Iris pigment epithelial cell (primary cell): ENCODE measurements around the gene AKR1C1.
"Not testable (repeated sequence)": the region's sequence is repeated elsewhere in the genome, so short reads cannot be mapped to it uniquely, and the experiment has no call there.

Experiments used
- DNase-seq: peaks from one replicate; pipeline ENCODE4 v3.0.0-alpha.2; 2011; ENCODE audit warnings: low read depth

AKR1C1 gene

GRCh38 chr10:4984223-4984622 lies 21.0 kb downstream of the AKR1C1 start:
- no peak for DNase-seq

DNA sequence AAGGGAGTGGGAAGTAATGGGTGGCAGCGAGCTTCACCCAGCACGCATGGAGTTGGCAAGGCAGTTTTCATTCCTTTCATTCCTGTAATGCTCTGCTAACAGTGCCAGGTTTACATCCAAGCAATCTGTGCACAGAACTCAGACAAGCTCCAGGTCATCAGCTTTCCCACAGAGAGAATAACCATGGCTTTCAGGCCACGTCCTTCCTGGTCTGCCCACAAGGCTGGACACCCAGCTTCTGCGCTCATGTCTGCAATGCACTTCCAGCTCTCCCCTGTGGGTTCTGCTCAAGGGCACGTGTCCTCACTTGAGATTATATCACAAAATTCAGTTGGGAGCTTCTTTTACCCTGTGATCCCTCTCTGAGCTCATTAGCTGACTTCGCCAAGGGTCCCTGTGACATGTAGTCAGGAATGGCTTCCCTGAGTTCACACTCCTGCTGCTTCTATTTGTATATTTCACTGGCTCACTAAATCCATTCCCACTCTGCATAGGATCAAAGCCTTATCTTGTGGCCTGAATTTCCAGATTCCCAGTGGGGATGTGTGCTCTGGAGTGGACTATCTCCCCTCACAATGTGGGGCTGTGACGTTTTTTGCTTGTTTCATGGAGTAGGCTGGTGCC lies 21.9 kb downstream of the AKR1C1 start:
- DNase-seq: peak; percentile 63

- DNase-seq: not testable (repeated sequence)
Observed at GRCh38 chr10:4988000-4988641, 24.9 kb downstream of the AKR1C1 start.

- DNase-seq: no peak
Observed at GRCh38 chr10:4990217-4990616, 27.0 kb downstream of the AKR1C1 start.

DNA sequence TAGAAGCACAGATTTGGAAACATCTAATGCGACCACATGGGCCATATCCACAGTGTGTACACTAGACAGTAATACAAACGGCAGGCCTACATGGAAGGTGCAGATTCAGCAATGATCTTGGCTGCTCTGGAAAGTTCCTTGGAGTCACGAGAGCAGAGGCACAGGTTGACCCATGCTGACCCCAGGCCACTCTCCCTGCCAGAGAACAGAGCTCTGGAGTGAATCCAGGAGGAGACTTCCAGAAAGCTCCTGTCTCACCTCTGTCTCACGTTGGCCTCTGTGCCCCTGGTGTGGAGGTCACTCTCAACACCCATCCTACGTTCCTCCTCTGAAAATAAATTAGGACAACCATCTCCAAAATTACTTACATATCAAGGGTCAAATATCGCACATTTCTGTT lies 28.2 kb downstream of the AKR1C1 start:
- not testable (repeated sequence) for DNase-seq

- DNase-seq: not testable (repeated sequence)
Observed at GRCh38 chr10:4992564-4992963, 29.3 kb downstream of the AKR1C1 start.

DNA sequence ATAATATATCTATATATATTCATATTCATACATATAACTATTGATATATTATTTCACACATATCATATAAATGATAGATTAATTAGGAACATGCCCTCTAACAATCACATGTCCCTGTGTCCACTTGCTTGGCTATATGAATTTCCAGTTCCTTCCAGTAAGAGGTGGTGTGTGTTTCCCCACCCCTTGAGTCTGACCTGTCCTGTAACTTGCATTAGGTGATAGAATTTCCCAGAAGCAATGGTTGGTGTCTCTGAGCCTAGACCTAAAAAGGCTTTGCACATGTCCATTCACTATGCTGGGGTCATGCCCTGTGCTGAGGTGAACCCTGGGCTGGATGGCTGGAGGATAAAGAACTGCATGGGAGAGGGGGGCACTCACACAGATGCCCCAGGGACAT lies 31.0 kb downstream of the AKR1C1 start:
- DNase-seq: not testable (repeated sequence)

DNA sequence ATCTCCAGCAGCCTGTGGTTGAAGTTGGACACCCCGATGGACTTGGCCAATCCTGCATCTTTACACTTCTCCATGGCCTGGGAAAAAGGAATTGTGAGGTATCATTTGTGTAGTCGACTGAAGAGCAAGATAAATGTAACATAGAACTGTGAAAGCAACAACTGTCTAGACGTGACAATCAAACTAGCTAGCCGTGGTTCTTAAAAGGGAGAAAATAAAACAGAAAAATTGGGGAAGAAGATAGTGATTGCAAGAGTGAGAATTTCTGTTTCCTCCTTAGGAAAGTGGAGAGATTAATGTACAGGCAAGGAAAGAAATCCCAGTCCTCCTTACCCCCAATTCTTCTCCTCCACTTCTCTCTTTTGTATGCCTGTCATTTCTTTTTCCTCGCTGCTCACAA lies 35.5 kb downstream of the AKR1C1 start:
- no peak for DNase-seq

GRCh38 chr10:5002013-5002727 lies 39.0 kb downstream of the AKR1C1 start:
- DNase-seq: no peak

GRCh38 chr10:5003127-5004029 lies 40.2 kb downstream of the AKR1C1 start, which contains the start of gene AKR1C2:
Gene AKR1C2, minus strand, starts transcription at chr10:5003857. Its CDS starts 22 bp downstream, at chr10:5003835.
- DNase-seq: not testable (repeated sequence)

- DNase-seq: not testable (repeated sequence)
Observed at GRCh38 chr10:5004030-5004385, 40.8 kb downstream of the AKR1C1 start.

DNA sequence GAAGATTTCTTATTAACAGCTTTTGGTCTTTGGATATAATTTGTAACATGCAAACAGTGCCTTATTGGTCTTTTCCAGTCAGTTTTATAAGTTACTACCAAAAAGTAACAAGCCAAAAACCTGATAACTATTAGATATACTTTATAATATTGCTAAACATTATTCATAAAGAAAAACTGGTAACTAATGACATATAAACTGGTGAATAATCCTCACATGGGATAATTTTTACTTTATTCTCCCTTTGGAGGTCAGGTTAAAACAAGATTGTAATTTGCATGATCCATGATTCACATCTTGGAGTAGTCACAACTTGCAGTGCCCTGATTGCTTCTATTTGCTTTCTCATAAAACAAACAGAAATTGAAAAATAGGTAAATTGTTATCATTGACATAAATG lies 41.3 kb downstream of the AKR1C1 start:
- DNase-seq: not testable (repeated sequence)

GRCh38 chr10:5008857-5009548 lies 45.8 kb downstream of the AKR1C1 start:
- peak; percentile 18 for DNase-seq

- DNase-seq: not testable (repeated sequence)
Observed at GRCh38 chr10:5010043-5010442, 46.8 kb downstream of the AKR1C1 start.

DNA sequence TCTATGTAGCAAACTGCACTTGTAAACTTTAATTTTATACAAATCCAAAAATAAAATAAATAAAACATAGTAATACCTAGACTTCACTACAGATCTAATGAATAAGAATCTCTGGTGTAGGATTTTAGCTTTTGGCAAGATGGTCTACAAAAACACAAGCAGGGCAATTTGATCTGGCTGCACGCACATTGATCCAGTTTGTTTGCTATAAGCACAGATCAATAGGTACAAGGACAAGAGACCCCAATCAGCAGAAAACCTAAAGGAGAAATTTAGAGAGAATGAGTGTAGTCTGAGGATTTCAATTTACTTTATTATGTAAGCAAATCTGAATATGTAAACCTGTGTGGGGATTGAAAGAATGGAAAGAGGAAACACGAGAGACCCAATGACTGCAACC lies 48.2 kb downstream of the AKR1C1 start:
- not testable (repeated sequence) for DNase-seq

DNA sequence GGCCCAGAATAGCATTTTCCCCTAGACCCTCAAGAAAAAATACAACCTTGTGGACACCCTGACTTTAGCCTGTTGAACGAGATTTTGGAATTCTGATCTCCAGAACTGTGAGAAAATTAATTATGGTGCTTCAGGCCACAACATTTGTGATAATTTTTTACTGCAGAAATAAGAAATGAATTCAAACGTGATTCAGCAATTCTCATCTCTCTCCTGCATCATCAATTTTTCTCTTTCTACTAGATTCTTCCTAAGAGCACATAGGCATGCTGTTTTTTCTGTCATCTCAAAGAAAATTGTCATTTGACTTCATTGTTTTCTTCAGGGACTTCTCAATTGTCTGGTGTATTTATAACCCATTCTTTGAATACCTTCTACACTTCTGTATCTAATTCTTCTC lies 49.4 kb downstream of the AKR1C1 start:
- no peak for DNase-seq

GRCh38 chr10:5013385-5013784 lies 50.2 kb downstream of the AKR1C1 start:
- DNase-seq: no peak

DNA sequence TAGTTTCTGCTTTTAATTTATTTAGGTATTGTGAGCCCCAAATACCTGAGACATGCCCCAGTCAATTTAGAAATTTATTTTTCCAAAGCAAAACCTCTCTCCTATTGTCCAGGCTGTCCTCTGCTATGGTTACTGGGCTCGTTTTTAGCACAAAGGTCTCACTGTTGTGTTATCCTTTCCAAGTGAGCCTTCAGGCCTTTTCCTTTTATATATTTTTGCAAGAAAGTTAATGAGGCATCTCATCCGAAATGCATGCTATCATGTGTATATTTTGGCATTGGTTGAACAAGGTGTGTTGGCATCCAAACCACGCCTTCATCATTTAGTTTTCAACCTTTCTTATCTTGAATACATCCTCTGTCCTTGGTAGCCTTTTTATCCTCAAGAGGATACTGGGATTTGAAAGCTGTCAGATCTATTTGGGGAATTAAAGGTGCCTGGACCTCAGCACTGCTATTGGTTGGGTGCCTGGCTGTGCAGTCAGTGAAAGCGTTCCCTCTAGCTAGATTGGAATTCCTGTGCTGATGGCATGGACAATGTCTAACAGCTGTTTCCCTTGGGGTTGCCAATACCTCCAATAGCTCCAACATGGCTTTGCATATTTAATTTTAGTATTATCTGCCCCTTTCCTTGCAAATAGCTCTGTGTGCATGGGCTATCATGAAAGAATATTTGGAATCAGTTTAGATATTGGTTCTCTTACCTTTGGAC lies 51.1 kb downstream of the AKR1C1 start:
- DNase-seq: not testable (repeated sequence)

DNA sequence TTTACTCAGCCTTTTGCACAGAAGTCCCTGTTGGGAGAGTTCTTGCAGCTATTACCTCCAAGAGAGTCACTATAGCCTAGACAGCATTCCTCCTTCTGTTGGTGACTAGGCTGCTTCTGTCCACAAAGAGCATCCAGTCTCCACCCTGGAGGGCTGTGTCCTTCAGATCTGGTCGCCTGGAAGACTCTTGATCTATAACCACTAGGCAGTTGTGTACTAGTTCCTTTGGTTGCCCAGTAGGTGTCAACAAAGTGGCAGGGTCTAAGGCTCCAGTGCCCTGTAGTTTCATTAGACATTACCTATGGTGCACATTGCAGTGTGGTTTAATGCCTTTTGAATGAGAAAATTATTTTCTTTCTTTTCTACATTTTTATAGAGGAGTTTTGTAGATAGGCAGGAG lies 51.7 kb downstream of the AKR1C1 start:
- DNase-seq: peak; percentile 13

GRCh38 chr10:5018134-5018533 lies 54.9 kb downstream of the AKR1C1 start:
- no peak for DNase-seq
